Activated T-helper 1 cell treated with Interleukin-2 at 50 U/mL for 16 hours (primary cell): Measurements from ENCODE around the gene SLC25A31.

ENCODE experiments used
- DNase-seq: peaks from one replicate; pipeline ENCODE4 v3.0.0-alpha.2; 2020; ENCODE audit warnings: low read depth

The SLC25A31 gene

DNA sequence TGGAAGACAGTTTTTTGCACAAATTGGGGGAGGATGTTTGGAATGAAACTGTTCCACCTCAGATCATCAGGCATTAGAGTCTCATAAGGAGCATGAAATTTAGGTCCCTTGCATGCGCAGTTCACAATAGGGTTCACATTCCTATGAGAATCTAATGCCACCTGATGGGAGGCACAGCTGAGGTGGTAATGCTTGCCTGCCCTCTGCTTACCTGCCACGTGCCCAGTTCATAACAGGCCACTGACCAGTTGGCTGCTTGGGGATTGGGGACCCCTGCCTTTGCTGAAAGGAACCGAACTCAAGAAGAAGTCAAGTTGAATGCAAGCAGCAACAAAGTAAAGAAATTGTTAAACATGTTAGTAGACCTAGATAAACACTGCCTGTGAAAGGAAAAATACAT lies 47.3 kb downstream of the SLC25A31 start:
- DNase-seq = no peak

DNA sequence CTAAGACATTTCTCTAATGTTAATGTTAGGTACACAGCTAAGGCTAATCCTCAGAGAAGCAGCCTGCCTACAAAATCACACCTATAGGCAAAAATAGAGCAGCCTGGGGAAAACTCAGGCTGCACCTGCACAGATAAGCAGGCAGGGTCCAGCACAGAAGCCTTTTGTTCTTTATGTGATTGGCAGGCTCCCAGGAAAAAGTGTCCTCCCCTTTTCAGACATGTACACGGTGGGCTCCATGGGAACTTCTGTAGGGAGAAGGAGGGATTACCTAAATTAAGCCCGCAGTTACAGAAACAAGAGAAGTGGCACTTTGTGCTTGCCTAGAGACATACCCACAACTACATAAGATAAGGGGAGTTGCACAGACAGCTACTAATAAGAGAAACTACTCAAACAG lies 47.9 kb downstream of the SLC25A31 start:
- no peak for DNase-seq

DNA sequence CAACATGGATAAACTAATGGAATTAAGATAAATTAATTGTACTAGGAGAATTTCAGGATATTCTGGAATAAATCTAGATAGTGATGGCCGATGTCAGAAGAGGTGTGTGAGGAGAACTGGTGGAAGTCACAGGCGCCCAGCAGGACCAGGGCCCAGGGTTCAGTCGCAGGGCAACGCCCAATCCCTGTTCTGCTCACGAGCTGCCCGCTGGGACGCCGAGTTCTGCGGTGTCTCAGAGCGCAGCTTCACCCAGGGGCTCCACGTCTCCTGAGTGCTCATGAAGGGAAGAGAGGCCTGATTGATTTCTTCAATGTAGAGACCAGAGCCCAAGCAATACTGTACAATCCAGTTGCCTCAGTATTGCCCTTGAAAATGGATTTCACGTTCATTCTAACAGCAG lies 50.4 kb downstream of the SLC25A31 start:
- no peak for DNase-seq

- DNase-seq = peak; percentile 0
Observed at GRCh38 chr4:127781300-127782024, 51.3 kb downstream of the SLC25A31 start.

- DNase-seq = no peak
Observed at GRCh38 chr4:127782025-127782274, 51.8 kb downstream of the SLC25A31 start.

DNA sequence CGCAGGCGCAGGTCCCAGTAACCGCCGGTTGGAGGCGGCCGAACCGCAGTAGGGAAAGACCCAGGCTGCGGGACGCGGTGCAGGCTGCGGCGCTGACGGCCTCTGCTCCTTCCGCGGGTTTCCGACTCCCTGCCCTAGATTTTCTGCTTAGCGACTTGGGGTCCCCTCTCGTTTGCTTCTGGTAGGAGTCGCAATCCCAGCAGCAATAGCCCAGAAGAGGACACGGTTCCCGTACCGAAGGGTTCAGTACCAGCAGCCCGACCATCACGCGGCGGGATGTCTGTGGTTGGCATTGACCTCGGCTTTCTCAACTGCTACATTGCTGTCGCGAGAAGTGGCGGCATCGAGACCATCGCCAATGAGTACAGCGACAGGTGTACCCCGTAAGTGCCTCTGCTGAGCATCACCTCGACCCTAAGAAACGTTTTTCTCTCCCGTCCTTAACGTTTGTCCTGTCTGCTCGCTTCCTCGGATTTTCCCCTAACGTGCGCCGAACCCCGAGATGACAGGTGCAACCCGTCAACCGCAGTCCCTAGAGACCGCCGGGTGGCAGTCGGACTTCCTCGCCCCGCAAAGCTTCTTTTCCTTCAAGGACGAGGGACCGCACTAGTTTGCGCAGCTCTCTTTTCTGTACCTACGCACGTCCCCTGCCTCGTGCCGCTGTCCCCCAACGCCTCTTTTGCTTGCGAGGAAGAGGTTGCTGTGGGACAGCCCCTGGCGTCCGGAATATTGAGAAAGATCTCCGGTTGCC lies 52.2 kb downstream of the SLC25A31 start, which contains the start of gene HSPA4L:
TSS of gene HSPA4L (plus strand) at position 48 of the 751 bp plus-strand sequence. CDS start at position 277, 229 bp downstream.
- DNase-seq = peak; percentile 1

GRCh38 chr4:127783026-127783769 lies 53.0 kb downstream of the SLC25A31 start:
- no peak for DNase-seq

DNA sequence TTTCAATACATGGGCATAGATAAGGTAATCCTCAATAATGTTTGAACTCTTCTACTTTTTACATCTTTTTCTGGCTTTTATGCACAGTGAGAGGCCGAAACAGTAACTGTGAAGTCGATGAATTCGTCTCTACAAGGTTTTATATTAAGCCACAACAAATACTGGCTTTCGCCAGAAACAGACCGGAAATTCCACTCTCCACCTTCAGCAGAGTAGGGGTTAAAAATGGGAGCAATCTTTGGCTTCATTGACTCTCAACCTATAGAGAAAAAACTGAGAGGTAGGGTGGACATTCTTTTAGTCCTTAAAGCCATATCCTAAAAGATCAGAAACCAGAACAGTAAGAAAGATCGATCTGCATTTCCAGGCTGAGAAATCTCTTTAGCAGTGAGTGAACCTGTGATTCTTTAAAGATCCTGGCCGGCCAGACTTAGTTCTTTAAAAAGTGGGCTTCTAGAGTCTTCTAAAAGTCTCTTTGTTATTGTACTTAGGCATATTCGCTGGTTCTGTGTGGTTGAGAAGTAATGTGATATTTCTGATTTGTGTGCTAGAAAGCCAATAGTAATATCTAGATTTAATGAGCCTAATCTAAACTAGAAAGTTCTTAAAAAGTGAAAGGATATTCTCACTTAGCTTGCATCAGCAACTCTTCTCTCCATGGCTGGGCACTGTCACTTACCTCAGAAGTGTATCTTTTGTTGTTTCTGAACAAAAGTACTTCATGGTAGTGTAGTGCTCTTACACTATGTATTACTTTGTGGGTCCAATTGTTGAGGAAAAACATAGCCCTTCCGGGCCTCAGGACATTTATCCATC lies 54.0 kb downstream of the SLC25A31 start:
- no peak for DNase-seq

- DNase-seq = no peak
Observed at GRCh38 chr4:127788517-127788916, 58.3 kb downstream of the SLC25A31 start.

GRCh38 chr4:127791391-127791790 lies 61.2 kb downstream of the SLC25A31 start:
- no peak for DNase-seq

GRCh38 chr4:127793528-127793927 lies 63.3 kb downstream of the SLC25A31 start:
- DNase-seq = no peak

- no peak for DNase-seq
Observed at GRCh38 chr4:127799711-127800110, 69.5 kb downstream of the SLC25A31 start.

GRCh38 chr4:127809173-127809800 lies 79.1 kb downstream of the SLC25A31 start:
- no peak for DNase-seq

DNA sequence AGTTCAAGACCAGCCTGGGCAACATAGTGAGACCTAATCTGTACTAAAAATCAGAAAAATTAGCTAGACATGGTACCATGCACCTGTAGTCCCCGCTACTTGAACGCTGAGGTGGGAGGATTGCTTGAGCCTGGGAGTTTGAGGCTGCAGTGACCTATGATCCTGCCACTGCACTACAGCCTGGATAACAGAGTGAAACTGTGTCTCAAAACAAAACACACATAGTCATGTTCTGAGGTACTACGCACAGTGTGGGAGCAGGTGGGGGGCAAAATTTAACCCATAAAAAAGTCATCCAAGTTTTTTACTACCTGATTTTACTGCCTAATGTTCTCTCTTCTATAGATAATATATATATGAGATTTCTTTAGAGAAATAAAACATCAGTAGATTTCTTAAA lies 80.4 kb downstream of the SLC25A31 start:
- no peak for DNase-seq

DNA sequence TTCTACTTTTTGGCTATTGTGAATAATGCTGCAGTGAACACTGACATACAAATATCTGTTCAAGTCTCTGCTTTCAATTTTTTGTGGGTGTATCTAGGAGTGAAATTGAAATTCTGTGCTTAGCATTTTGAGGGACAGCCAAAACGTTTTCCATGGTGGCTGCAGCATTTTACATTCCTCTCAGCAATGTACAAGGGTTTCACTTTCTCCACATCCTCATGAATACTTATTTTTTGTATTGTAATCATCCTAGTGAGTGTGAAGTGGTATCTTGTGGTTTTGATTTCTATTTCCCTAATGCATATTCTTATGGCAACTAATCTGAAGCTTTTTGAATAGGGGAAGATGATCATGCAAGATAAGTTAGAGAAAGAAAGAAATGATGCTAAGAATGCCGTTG lies 92.2 kb downstream of the SLC25A31 start:
- no peak for DNase-seq
